Astrocyte of the spinal cord (primary cell): ENCODE results near the gene SYT9.

Source experiments
- DNase-seq: peaks from one replicate; pipeline ENCODE4 v3.0.0; 2011; ENCODE audit warnings: low read depth, low spot score
- H3K4me3 ChIP-seq: 2 replicates; pipeline ENCODE4 v1.5.1; 2011; ENCODE audit warnings: low read depth, mild to moderate bottlenecking, low read length, moderate library complexity
- CTCF ChIP-seq: IDR thresholded peaks from 2 replicates; pipeline ENCODE4 v1.5.1; 2012; ENCODE audit warnings: low read depth, mild to moderate bottlenecking, low read length, inconsistent platforms
- in situ Hi-C: cut with HindIII; loops from 2 replicates; pipeline ENCODE4 v1.10.0; 2017; ENCODE audit warnings: low sequenced_read_pairs

SYT9 gene

GRCh38 chr11:7300281-7300680 lies 48.6 kb downstream of the SYT9 start:
- TF ChIP-seq CTCF, result no peak
- in situ Hi-C loops, result no loop called here
- no peak for DNase-seq
- H3K4me3 ChIP-seq, result no peak overlapping the region

GRCh38 chr11:7303146-7303545 lies 51.4 kb downstream of the SYT9 start:
- in situ Hi-C loops, result no loop called here
- TF ChIP-seq CTCF, result no peak
- DNase-seq, result no peak
- H3K4me3 ChIP-seq, result no peak overlapping the region

GRCh38 chr11:7306900-7307299 lies 55.2 kb downstream of the SYT9 start:
- no peak for DNase-seq
- TF ChIP-seq CTCF, result no peak
- no peak overlapping the region for H3K4me3 ChIP-seq
- in situ Hi-C loops, result no loop called here

- in situ Hi-C loops, result no loop called here
- TF ChIP-seq CTCF, result no peak
- DNase-seq, result no peak
- H3K4me3 ChIP-seq, result no peak overlapping the region
Observed at GRCh38 chr11:7307836-7308235, 56.1 kb downstream of the SYT9 start.

- TF ChIP-seq CTCF, result no peak
- no peak overlapping the region for H3K4me3 ChIP-seq
- in situ Hi-C loops, result no loop called here
- no peak for DNase-seq
Observed at GRCh38 chr11:7311903-7312302, 60.2 kb downstream of the SYT9 start.

GRCh38 chr11:7314811-7315604 lies 63.3 kb downstream of the SYT9 start:
- no peak for TF ChIP-seq CTCF
- in situ Hi-C loops, result no loop called here
- H3K4me3 ChIP-seq, result no peak overlapping the region
- DNase-seq, result no peak
